Measurements from ENCODE around the gene MEG3. TPM values are rescaled to one million over a fixed set of nuclear protein-coding genes. Genes with fewer than 3 reads are reported as not detected.

The MEG3 gene
- total and polyA plus RNA-seq, 2 donors (not counting 3 experiments of a cell fraction or from before 2014, with no cell fraction given): 378 to 508 TPM

GRCh38 chr14:100896369-100897060 is 70.6 kb downstream of the MEG3 start:
- CTCF ChIA-PET: no interaction called here
- no peak for FAIRE-seq

More at GRCh38 chr14:100896369-100897060, 70.6 kb downstream of the MEG3 start:
- BruUV-seq (replicated peaks): no TSS peak
- intact Hi-C loops (cut with micrococcal nuclease) (loop anchor here (5.0 kb wide), 1 partner anchor 509 kb away; no protein-coding TSS in a partner anchor), dilution Hi-C loops (cut with MboI; ENCODE audit: extremely low pct_ligation_motif_present, low sequenced_read_pairs) (no loop called here)
- H3K36me3 ChIP-seq (ENCODE audit: control insufficient read depth in 2 of 2, extremely low read depth in 1 of 2, insufficient read depth in 2 of 2, low read length in 2 of 2): peaks cover 0 to 11% of the 10 kb centered on the region in 2 experiments
- no peak for TF ChIP-seq GATA2 (IDR thresholded peaks at IDR 0.05; ENCODE audit: insufficient read depth, insufficient read length, low read depth, low read length)
- TF ChIP-seq MYC (IDR thresholded peaks at IDR 0.05; ENCODE audit: low read depth, low read length): no peak
- TF ChIP-seq CTCF (IDR thresholded peaks at IDR 0.05; ENCODE audit: extremely low read depth in 1 of 2, insufficient read depth in 1 of 2, low read depth in 1 of 2, low read length in 2 of 2): no peak
- no peak for TF ChIP-seq POLR2AphosphoS5 (IDR thresholded peaks at IDR 0.05; ENCODE audit: insufficient read depth, low read depth, low read length)
- no peak for TF ChIP-seq FOS (IDR thresholded peaks at IDR 0.05; ENCODE audit: borderline replicate concordance, insufficient read depth, low read length)
- TF ChIP-seq POLR2A (IDR thresholded peaks at IDR 0.05; ENCODE audit: low read depth, low read length): no peak
- no peak for TF ChIP-seq JUN (IDR thresholded peaks at IDR 0.05; ENCODE audit: borderline replicate concordance, insufficient read depth, insufficient read length, low read depth)
- TF ChIP-seq MAX (IDR thresholded peaks at IDR 0.05; ENCODE audit: insufficient read depth, insufficient read length): no peak
- TF ChIP-seq EZH2 (IDR thresholded peaks at IDR 0.05; ENCODE audit: borderline replicate concordance, low read depth, low read length, severe bottlenecking): no peak
- no peaks in the 10 kb centered on the region for H3K9me3 ChIP-seq (replicated peaks; ENCODE audit: control insufficient read depth, insufficient read depth, low read length)
- no peak overlapping the region for H3K9ac ChIP-seq (replicated peaks; ENCODE audit: extremely low read depth, insufficient read depth, low read length)
- H3K27me3 ChIP-seq (ENCODE audit: control insufficient read depth in 2 of 2, insufficient read depth in 2 of 2, low read length in 2 of 2): peaks cover 0 to 6% of the 10 kb centered on the region in 2 experiments
- no peaks in the 10 kb centered on the region for H3K79me2 ChIP-seq (ENCODE audit: control insufficient read depth, insufficient read depth, low read length)
- no peaks in the 10 kb centered on the region for H3K9me1 ChIP-seq (replicated peaks; ENCODE audit: control insufficient read depth, extremely low read depth, insufficient read depth, low read length)
- peaks cover 13% of the 10 kb centered on the region for H3K4me1 ChIP-seq (ENCODE audit: control insufficient read depth, extremely low read depth, insufficient read depth, low read length)
- no peaks in the 10 kb centered on the region for H4K20me1 ChIP-seq (replicated peaks; ENCODE audit: control insufficient read depth, extremely low read depth, insufficient read depth, low read length)
- H3K4me3 ChIP-seq (replicated peaks in 1 of 3; ENCODE audit: insufficient read depth in 1 of 3, low read depth in 1 of 3, low read length in 3 of 3): no peak overlapping the region
- no peak for DNase-seq (ENCODE audit: low read depth, low spot score)
- H3K4me2 ChIP-seq (ENCODE audit: insufficient read depth, low read length): no peak overlapping the region
- POLR2A ChIA-PET: no interaction called here
- no peak overlapping the region for H2AFZ ChIP-seq (ENCODE audit: low read depth, low read length)
- H3K27ac ChIP-seq (ENCODE audit: insufficient read depth, low read depth, low read length): no peak overlapping the region
